NK-92 (cell line): Measurements from ENCODE around the gene LRRN4.
"Not testable (repeated sequence)": the region's sequence is repeated elsewhere in the genome, so short reads cannot be mapped to it uniquely, and the experiment has no call there.

Experiments
- DNase-seq: peaks from one replicate; lab custom pipeline; 2025; ENCODE audit not compliant: unreplicated experiment; lab: John Stamatoyannopoulos, UW

Gene LRRN4

GRCh38 chr20:6060213-6060612 is 6.4 kb upstream of the LRRN4 start:
- DNase-seq = no peak

- DNase-seq = no peak
Observed at GRCh38 chr20:6058684-6059295, 4.9 kb upstream of the LRRN4 start.

GRCh38 chr20:6057691-6058090 is 3.8 kb upstream of the LRRN4 start:
- DNase-seq = no peak

GRCh38 chr20:6057139-6057538 is 3.3 kb upstream of the LRRN4 start:
- no peak for DNase-seq

GRCh38 chr20:6055981-6056569 is 2.2 kb upstream of the LRRN4 start:
- no peak for DNase-seq

- no peak for DNase-seq
Observed at GRCh38 chr20:6055161-6055783, 1.4 kb upstream of the LRRN4 start.

- not testable (repeated sequence) for DNase-seq
Observed at GRCh38 chr20:6054689-6055051, 810 bp upstream of the LRRN4 start.

GRCh38 chr20:6053064-6053775 is 640 bp downstream of the LRRN4 start:
- no peak for DNase-seq

- no peak for DNase-seq
Observed at GRCh38 chr20:6051505-6051904, 2.4 kb downstream of the LRRN4 start.

- DNase-seq = no peak
Observed at GRCh38 chr20:6048391-6048790, 5.5 kb downstream of the LRRN4 start.

- no peak for DNase-seq
Observed at GRCh38 chr20:6046432-6046831, 7.4 kb downstream of the LRRN4 start.

GRCh38 chr20:6045566-6045965 is 8.3 kb downstream of the LRRN4 start:
- DNase-seq = no peak

GRCh38 chr20:6044115-6044514 is 9.7 kb downstream of the LRRN4 start:
- DNase-seq = no peak

GRCh38 chr20:6041808-6042265 is 12.0 kb downstream of the LRRN4 start:
- no peak for DNase-seq

GRCh38 chr20:6040958-6041807 is 12.7 kb downstream of the LRRN4 start:
- DNase-seq = no peak

GRCh38 chr20:6040540-6040939 is 13.3 kb downstream of the LRRN4 start:
- no peak for DNase-seq

- no peak for DNase-seq
Observed at GRCh38 chr20:6039766-6040165, 14.1 kb downstream of the LRRN4 start.

- DNase-seq = no peak
Observed at GRCh38 chr20:6038256-6038655, 15.6 kb downstream of the LRRN4 start.

GRCh38 chr20:6037082-6037481 is 16.8 kb downstream of the LRRN4 start:
- no peak for DNase-seq

- no peak for DNase-seq
Observed at GRCh38 chr20:6036213-6036612, 17.6 kb downstream of the LRRN4 start.
